Measurements from ENCODE around the gene PSRC1.

DNA sequence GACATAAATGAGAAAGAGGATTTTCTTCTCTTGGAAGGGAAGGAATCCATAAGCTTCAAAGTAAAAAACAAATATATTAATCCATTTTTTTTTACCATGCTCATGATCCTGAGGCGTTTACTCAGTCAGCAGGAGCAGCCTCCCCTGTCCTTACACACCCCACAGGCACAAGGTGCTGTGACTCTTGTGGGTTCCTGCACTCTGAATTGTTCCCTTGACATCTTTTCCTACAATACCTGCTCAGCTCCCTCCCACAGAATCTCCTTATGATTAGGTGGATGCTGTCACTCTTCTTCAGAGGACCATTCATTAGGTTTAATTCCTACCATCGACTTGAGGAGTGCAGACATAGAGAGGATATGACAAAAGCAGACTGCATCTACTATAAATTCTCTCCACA lies 10.1 kb upstream of the PSRC1 start:
- TF ChIP-seq, protein P1, sequence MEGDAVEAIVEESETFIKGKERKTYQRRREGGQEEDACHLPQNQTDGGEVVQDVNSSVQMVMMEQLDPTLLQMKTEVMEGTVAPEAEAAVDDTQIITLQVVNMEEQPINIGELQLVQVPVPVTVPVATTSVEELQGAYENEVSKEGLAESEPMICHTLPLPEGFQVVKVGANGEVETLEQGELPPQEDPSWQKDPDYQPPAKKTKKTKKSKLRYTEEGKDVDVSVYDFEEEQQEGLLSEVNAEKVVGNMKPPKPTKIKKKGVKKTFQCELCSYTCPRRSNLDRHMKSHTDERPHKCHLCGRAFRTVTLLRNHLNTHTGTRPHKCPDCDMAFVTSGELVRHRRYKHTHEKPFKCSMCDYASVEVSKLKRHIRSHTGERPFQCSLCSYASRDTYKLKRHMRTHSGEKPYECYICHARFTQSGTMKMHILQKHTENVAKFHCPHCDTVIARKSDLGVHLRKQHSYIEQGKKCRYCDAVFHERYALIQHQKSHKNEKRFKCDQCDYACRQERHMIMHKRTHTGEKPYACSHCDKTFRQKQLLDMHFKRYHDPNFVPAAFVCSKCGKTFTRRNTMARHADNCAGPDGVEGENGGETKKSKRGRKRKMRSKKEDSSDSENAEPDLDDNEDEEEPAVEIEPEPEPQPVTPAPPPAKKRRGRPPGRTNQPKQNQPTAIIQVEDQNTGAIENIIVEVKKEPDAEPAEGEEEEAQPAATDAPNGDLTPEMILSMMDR (conservative IDR thresholded peaks at IDR 0.05; ENCODE audit: low read length), result no peak
- TF ChIP-seq EZH2phosphoT487 (IDR thresholded peaks at IDR 0.05; ENCODE audit: borderline replicate concordance, low read depth, low read length), result no peak

Measured in OCI-LY7 (cell line).